NCI-H82 treated with DMSO at 0.1 percent for 48 hours (cell line): Measurements from ENCODE around the gene VPS72.
A peak's percentile ranks its signal among the peaks of the same experiment; 100 is the strongest.

Experiments
- DNase-seq: peaks from one replicate; lab custom pipeline; 2025; ENCODE audit not compliant: unreplicated experiment; lab: John Stamatoyannopoulos, UW

The VPS72 gene

DNA sequence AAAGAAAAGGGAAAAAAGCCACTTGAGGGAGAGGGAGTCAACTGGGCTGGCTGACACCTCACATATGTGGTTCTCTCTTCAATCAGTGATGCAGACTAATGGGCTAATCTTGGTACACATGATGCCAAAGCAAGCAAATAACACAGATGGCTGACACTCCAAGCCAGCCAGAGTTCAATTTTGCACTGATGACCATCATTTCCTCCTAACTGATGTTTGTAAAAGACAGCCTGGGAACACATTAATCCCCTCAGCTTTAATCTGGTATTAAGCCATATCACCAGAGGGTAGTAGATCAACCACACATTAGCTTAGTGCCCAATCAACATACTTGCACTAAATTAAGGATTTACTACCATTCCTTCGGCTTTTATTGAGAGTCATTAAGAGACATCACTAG lies 2.8 kb downstream of the VPS72 start:
- DNase-seq = peak; percentile 96

- no peak for DNase-seq
Measured at GRCh38 chr1:151184211-151184610, 5.8 kb downstream of the VPS72 start.

DNA sequence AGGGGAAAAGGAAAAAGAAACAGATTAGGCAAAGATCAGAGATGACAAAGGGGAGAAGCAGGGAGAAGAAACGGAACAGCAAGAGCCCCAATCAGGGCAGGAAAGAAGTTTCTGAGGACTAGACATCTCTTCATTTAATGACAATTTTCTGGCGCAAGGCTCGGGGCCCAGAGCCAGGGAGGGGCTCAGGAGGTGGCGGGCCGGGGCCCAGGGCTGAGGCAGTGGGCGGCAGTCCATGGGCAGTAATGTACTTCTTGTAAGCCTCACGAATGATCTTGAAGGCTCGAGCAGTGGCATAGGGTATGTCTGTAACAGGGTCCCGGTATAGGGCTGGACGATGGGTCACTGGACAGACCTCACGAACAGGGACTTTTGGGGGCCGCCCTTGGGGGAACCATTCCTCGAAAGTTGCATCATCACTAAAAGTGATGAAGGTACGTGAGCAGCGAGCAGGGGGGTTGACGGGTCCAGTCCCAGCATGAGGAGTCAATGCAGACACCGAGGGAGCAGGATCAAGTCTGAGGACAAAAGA lies 13.4 kb downstream of the VPS72 start:
- DNase-seq = no peak

DNA sequence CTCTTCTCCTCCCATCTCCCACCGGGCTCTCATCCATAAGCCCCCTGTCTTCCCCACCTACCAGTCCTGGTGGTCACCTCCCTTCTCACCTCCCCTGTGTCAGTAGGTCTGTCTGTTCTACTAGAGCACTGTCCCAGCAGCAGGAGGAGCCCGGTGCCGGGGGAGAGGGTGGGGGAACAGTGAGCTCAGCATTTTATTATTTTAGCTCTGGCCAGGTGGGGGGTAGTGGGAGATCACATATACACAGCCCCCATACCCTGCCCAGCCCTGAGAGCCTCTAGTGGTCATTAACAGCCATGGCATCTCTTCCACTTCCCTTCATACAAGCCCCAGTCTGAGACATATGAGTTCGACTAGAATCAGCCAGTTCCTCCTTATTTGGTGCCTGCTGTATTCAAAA lies 14.1 kb downstream of the VPS72 start, which contains the start of gene TMOD4:
Gene TMOD4, minus strand, starts transcription at position 119 of the 400 bp plus-strand sequence. CDS start 1,106 bp downstream, outside the sequence.
- DNase-seq = no peak

DNA sequence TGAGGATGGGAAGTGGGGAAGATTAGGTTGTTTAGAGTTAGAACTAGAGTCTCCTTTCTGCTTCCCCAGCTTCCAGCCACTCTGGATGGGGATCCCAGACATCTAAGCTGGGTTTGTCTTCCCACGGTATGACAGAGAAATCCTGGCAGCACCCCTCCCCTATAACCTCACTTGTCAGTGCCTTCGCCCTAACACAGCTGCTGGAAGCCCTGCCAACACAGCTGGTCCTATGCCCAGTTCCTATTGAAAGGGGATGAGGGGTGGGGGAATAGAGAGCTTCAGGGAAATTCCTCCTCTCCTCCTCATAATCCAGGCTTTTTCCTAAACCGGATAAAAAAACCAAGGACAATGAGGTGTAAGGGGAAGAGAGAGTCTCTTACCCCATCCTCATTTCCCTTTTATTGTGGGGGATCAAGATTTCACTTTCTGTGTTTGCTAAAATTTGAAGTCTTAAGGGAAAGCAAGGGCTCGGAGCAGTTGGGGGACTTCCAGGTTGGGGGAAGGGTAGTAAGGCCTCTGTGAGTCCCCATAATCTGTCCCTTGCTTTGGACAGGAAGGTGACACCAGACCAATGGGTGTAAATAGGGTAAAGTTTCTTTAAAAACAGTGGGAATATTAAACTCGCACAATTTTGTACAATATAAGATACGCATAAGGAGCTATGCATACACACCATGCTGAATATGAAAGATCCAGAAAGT lies 14.8 kb downstream of the VPS72 start:
- no peak for DNase-seq

GRCh38 chr1:151171190-151171589 lies 18.8 kb downstream of the VPS72 start:
- no peak for DNase-seq

- DNase-seq = no peak
Measured at GRCh38 chr1:151167116-151167515, 22.9 kb downstream of the VPS72 start.

DNA sequence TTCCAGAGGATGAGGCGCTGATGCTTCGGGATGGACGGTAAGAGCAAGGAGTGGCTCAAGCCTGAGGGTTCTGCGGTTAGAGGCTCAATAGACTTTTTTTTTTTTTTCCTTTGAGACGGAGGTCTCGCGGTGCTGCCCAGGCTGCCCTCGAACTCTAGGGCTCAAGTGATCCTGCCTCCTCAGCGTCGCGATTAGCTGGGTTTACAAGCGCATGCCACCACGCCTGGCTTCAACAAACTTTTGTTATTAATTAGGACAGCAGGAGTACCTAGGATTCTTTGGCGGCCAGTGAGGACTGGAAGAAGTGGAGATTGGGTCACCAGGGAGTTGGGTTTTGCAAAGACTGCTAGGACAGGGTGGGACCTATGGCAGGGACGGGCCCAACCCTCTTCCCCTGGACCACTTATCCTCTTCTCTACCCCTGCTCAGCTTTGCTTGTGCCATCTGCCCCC lies 23.5 kb downstream of the VPS72 start:
- no peak for DNase-seq

DNA sequence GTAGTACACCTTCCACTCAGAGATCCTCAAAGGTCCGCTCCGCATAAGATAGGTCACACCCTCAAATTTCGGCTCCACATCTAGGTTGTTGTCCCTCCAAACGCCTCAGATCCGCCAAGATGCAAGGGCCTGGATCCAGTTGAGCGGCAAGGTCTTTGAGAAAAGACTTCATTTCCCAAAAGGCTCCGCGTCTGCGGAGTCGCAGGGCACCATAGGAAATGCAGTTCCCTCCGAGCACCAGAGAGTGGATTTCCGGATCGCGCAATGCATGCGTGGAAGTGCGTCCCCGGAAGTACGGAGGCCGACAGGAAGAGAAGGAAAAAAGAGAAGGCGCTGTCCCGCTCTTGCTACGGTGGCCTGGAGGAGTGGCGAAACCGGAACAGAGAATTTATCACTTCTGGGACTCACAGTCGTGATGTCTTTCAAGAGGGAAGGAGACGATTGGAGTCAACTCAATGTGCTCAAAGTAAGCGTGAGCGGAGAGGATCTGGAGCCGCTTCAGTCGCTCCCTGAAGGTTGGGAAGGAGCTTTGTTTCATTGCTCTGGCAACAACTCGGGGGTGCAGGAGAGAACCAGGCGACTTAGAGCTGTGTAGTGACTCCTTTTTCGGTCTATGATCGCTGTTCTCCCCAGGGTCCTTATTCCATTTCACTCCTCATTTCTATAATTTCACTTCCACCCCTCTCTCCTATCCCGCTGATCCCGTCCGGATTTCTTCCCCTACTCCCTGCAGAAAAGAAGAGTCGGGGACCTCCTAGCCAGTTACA lies 24.1 kb downstream of the VPS72 start, which contains the start of the genes LYSMD1 and SCNM1:
Gene LYSMD1, minus strand, starts transcription at position 165 of the 767 bp plus-strand sequence. CDS start 644 bp downstream, outside the sequence.
Gene SCNM1, plus strand, starts transcription at position 407 of the 767 bp plus-strand sequence. Its CDS starts 9 bp downstream, at position 416.
- peak; percentile 97 for DNase-seq

DNA sequence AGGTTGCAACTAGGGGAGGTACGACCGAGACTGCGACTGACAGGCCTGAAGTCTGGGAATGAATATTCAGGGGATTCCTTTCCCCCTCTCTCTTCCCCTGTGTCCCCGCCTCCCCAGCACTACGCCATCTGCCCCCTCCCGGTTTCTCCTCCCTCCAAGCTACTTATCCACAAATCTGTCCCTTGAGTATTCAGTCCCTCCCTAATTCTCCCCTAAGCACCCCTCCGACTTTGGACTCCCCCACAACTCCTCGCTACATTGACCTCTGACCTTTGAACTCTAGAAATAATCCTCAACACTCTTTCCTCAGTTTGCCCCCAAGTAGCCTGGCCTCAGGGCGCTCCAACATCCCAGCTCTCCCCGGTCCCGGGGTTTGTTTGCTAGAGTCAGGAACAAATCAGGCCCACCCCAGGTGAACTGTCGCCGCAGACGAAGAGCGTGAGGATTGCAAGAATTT lies 24.7 kb downstream of the VPS72 start:
- peak; percentile 98 for DNase-seq

DNA sequence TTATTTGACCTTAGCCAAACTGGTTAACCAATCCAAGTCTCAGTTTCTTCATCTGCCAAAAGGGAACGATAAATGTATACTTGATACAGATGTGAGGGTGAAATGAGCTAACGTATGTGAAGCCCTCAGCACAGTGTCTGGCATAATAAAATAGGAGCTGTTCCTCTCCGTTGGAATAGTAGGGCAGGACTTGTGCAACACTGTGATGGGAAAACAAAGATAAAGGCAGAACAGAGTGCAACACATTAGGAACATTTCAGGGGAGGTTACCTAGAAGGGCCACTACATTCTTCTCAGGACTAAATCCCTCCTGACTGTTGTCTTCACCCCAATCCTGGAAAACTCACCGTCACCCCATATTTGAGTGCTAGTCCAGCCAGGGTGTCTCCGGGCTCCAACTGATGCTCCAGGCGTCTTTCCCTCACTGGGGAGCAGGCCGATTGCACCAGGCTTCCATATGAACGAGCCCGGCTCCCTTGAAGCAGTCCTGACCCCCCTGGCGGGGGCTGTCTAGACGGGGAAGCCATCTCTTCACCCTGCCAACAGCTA lies 25.2 kb downstream of the VPS72 start:
- no peak for DNase-seq

DNA sequence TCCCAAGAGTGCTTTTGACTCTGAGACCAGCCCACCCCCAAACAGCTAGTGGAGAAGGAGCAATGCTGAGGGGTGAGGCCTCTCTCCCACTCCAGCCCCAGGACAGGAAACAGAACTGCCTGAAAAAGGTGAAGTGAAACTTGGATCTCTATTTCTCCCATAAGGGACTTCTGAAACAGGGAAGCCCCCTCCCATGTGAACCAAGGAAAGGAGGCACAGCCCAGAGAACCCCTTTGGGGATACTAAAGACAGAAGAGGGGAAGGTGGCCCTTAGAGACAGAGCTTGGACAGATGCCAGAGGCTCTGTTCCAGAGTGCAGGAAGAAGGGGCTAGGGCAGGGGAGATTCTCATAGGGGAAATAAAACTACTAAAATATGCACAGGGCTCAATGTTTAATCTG lies 30.6 kb downstream of the VPS72 start:
- no peak for DNase-seq

DNA sequence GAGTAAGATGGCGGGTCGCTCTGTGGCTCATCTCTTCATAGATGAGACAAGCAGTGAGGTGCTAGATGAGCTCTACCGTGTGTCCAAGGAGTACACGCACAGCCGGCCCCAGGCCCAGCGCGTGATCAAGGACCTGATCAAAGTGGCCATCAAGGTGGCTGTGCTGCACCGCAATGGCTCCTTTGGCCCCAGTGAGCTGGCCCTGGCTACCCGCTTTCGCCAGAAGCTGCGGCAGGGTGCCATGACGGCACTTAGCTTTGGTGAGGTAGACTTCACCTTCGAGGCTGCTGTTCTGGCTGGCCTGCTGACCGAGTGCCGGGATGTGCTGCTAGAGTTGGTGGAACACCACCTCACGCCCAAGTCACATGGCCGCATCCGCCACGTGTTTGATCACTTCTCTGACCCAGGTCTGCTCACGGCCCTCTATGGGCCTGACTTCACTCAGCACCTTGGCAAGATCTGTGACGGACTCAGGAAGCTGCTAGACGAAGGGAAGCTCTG lies 31.2 kb downstream of the VPS72 start:
- DNase-seq = no peak

DNA sequence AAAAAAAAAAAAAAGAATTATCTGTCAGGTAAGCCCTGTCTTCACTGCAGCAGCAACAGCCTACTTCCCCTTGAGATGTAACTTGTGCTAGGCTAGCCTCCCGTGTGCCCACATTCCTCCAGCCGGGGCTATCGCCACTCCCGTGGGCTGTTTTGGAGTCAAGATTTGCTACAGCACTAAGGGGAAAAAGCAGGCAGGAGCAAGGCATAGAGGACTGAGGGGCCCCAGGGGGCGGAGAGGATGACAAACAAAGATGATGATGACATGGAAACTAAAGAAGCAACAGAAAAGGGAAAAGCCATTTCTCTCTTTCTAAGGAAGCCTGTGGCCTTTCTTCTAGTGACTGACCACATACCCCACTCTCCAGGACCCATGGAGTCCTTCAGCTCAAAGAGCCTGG lies 31.7 kb downstream of the VPS72 start:
- no peak for DNase-seq

DNA sequence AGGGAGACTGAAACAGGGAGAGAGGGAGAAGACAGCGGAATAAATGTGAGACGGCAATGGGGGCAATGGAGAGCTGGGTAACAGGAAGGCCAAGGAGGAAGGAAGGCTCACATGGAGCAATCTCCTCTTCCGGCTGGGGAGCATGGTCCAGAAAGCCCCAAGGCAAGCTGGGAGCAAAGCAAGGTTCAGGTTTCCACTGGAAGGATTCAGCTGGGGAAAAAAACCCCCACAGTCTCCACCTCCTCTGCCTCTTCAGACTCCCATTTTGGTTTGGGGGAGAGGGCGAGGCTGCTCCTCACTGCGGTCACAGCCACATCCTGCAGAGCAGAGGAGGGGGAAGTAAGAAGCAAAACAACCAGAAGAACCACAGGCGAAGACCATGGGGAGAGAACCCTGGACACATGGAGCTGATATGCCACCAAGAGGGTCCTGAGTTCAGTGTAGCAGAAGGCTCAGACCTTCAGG lies 32.9 kb downstream of the VPS72 start:
- no peak for DNase-seq

GRCh38 chr1:151156515-151156819 lies 33.5 kb downstream of the VPS72 start, which contains the start of gene TNFAIP8L2:
TSS of gene TNFAIP8L2 (plus strand) at chr1:151156649. CDS start at chr1:151158698, 2,049 bp downstream.
- DNase-seq = no peak

DNA sequence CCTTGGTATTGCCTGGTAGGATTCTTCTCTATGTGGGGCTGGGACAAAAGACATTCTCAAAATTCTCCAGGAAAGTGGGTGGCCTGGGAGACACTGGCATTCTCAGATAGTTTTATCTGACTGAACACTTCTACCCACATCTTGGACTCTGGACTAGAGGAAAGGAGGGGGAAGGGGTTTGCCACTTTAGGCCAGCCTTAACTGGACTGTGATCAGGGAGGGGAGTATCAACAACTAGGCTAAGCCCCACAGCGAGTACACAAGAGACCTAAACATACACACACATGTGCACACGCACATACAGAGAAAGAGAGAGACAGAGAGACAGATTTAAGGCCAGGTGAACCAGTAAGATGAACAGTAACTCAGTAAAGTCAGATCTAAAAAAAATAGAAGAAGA lies 42.3 kb downstream of the VPS72 start:
- DNase-seq = no peak

DNA sequence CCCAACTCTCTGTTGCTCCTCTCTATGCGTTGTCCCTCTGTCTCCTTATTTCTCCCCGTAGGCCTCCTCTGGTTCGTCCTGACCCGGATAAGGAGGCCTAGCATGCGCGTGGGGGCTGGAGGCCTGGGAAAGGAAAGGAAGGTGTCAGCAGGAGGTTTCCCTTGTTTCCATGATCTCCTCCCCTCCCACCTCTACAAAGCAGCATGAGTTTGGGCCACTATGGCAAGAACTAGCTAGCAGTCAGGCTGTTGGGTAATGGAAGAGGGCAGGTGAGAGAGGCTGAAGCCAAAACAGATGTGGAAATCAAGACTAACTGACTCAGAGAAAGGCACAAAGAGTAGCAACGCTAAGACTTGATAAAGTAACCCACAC lies 42.9 kb downstream of the VPS72 start:
- no peak for DNase-seq

- peak; percentile 92 for DNase-seq
Measured at GRCh38 chr1:151146412-151147131, 43.4 kb downstream of the VPS72 start, which contains the start of gene SEMA6C. TSS of gene SEMA6C (minus strand) at chr1:151146631. CDS start at chr1:151142621, 4,010 bp downstream.

GRCh38 chr1:151146072-151146411 lies 44.0 kb downstream of the VPS72 start:
- DNase-seq = no peak
